Measurements from ENCODE around the gene ARHGEF28. TPM values are rescaled to one million over a fixed set of nuclear protein-coding genes. Genes with fewer than 3 reads are reported as not detected.

The ARHGEF28 gene
- total and polyA plus RNA-seq, 10 of the 15 experiments (the other 5 are each of a cell fraction or from before 2014, with no cell fraction given): 0.10 to 0.72 (median 0.22) TPM; not detected in 2

DNA sequence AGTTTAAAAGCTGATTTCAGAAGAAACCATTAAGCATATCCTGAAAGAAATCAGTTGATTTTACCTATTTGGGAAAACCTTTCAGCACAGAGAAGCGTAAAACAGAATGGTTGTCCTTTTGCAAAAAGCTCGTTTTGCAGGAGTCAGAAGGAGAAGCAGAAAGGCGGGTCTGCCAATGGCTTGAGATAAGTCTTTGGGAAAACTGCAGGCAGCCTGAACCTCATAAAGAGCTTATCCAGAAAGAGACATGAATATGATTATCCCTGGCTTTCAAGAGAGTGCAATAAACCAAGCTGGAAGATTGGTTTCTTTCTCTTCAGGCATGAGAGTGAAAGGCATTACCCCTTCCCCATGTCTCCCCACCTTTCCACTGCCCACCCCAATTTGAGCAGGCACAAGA is 353.3 kb downstream of the ARHGEF28 start (continued):
- TF ChIP-seq, protein P1, sequence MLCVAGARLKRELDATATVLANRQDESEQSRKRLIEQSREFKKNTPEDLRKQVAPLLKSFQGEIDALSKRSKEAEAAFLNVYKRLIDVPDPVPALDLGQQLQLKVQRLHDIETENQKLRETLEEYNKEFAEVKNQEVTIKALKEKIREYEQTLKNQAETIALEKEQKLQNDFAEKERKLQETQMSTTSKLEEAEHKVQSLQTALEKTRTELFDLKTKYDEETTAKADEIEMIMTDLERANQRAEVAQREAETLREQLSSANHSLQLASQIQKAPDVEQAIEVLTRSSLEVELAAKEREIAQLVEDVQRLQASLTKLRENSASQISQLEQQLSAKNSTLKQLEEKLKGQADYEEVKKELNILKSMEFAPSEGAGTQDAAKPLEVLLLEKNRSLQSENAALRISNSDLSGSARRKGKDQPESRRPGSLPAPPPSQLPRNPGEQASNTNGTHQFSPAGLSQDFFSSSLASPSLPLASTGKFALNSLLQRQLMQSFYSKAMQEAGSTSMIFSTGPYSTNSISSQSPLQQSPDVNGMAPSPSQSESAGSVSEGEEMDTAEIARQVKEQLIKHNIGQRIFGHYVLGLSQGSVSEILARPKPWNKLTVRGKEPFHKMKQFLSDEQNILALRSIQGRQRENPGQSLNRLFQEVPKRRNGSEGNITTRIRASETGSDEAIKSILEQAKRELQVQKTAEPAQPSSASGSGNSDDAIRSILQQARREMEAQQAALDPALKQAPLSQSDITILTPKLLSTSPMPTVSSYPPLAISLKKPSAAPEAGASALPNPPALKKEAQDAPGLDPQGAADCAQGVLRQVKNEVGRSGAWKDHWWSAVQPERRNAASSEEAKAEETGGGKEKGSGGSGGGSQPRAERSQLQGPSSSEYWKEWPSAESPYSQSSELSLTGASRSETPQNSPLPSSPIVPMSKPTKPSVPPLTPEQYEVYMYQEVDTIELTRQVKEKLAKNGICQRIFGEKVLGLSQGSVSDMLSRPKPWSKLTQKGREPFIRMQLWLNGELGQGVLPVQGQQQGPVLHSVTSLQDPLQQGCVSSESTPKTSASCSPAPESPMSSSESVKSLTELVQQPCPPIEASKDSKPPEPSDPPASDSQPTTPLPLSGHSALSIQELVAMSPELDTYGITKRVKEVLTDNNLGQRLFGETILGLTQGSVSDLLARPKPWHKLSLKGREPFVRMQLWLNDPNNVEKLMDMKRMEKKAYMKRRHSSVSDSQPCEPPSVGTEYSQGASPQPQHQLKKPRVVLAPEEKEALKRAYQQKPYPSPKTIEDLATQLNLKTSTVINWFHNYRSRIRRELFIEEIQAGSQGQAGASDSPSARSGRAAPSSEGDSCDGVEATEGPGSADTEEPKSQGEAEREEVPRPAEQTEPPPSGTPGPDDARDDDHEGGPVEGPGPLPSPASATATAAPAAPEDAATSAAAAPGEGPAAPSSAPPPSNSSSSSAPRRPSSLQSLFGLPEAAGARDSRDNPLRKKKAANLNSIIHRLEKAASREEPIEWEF (IDR thresholded peaks at IDR 0.05; ENCODE audit: insufficient replicate concordance, low read depth, low read length): no peak
- no peak for TF ChIP-seq JUND (IDR thresholded peaks at IDR 0.05; ENCODE audit: low read depth, low read length)

DNA sequence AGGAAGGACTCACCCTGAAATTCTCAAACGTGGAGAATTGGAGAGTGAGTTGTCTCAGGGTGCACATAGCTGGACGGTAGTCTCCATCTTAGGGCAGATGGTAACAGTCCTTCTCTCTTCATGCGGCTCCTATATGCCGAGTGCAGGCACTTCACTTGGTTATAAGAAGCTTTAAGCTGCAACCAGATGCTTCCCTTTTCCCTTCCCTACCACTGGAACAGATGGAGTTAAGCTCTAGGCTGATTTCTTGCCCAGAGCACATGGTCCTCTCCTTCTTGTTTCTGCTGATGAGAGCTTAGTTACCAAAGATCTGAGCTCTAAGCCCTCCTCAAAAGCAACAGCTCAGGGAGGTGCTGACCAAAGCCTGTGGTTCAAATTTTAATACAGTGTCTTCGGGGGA is 355.7 kb downstream of the ARHGEF28 start:
- H3K27ac ChIP-seq (ENCODE audit: control insufficient read depth, insufficient read depth): no peak overlapping the region
- ChIA-PET SMC1A (ENCODE audit: uncharacterized antibody, unreplicated experiment) (interaction anchor here (0.6 to 1.6 kb wide), 2 partner anchors 53 to 61 kb away, joined by 3 to 4 read pairs; no protein-coding TSS in a partner anchor), POLR2A (no interaction called here), RAD21 (ENCODE audit: unreplicated experiment) (no interaction called here), CTCF (interaction anchor here (0.8 to 1.0 kb wide), 2 partner anchors 10 to 15 kb away, joined by 3 read pairs; no protein-coding TSS in a partner anchor)
- no peaks in the 10 kb centered on the region for H4K20me1 ChIP-seq (ENCODE audit: control insufficient read depth, insufficient read depth)
- in situ Hi-C loops (cut with MboI): no loop called here
- intact Hi-C loops (cut with micrococcal nuclease; ENCODE audit: unreplicated experiment): no loop called here
- no peaks in the 10 kb centered on the region; a peak in 1 of 4 replicates for H3K27me3 ChIP-seq (replicated peaks in 1 of 2; ENCODE audit: control insufficient read depth in 2 of 2, insufficient read depth in 2 of 2, low read length in 1 of 2)
- FAIRE-seq (no peak), DNase-seq (ENCODE audit: low read depth, low spot score) (no peak), ATAC-seq (no peak)
- no peak for TF ChIP-seq SP1 (IDR thresholded peaks at IDR 0.05; ENCODE audit: low read depth, low read length)
- H3K4me1 ChIP-seq (ENCODE audit: control insufficient read depth, insufficient read depth, low read length): no peaks in the 10 kb centered on the region
- H3K9ac ChIP-seq (ENCODE audit: control insufficient read depth, insufficient read depth, low read length): no peak overlapping the region
- BruUV-seq (replicated peaks): no TSS peak
- no peak overlapping the region for H2AFZ ChIP-seq (ENCODE audit: control insufficient read depth, low read depth, low read length)
- WGBS (ENCODE audit: insufficient coverage, insufficient replicate concordance, low lambda C conversion rate, missing lambda C conversion rate): 22% methylated on average over 5 of the region's 5 CpGs
- H3K79me2 ChIP-seq (ENCODE audit: control insufficient read depth, insufficient read depth, low read length): no peaks in the 10 kb centered on the region
- no peaks in the 10 kb centered on the region for H3K9me3 ChIP-seq (replicated peaks; ENCODE audit: control insufficient read depth, insufficient read depth, low read length)
- no peak overlapping the region for H3K4me2 ChIP-seq (ENCODE audit: control insufficient read depth, insufficient read depth)
- H3K4me3 ChIP-seq: no peak overlapping the region
- H3K36me3 ChIP-seq (ENCODE audit: control insufficient read depth in 2 of 2, insufficient read depth in 2 of 2, low read length in 1 of 2): no peaks in the 10 kb centered on the region

Measured in GM12878 (cell line).